Calu3 (cell line): ENCODE measurements around the gene CDC42. TPM values are rescaled to one million over a fixed set of nuclear protein-coding genes. Genes with fewer than 3 reads are reported as not detected.

Experiments used
- BruUV-seq: library from RNA; stranded (reverse); fragments of 400-500 nt; replicated peaks from 2 replicates; lab custom pipeline; 2021; lab: Mats Ljungman, UMichigan
- CTCF ChIA-PET: fragments of 300-600 bp; sonication (Branson Sonifier 250); formaldehyde crosslinking; loops from one replicate; lab custom pipeline; 2022; ENCODE audit warnings: antibody characterized with exemption; lab: Charles Lee
- DNase-seq: peaks from one replicate; pipeline ENCODE4 v3.0.0; 2022
- H3K27ac Mint-ChIP-seq: one replicate; pipeline ENCODE4 v1.8.0; 2022; ENCODE audit warnings: mixed read lengths; ENCODE audit not compliant: unreplicated experiment
- H3K27me3 Mint-ChIP-seq: one replicate; pipeline ENCODE4 v1.8.0; 2022; ENCODE audit warnings: mixed read lengths; ENCODE audit not compliant: unreplicated experiment
- H3K36me3 Mint-ChIP-seq: one replicate; pipeline ENCODE4 v1.8.0; 2022; ENCODE audit warnings: mild to moderate bottlenecking, moderate library complexity, mixed read lengths; ENCODE audit not compliant: insufficient read depth, unreplicated experiment
- H3K4me1 Mint-ChIP-seq: one replicate; pipeline ENCODE4 v1.8.0; 2022; ENCODE audit warnings: mild to moderate bottlenecking, low read depth, mixed read lengths; ENCODE audit not compliant: unreplicated experiment
- H3K4me3 Mint-ChIP-seq: one replicate; pipeline ENCODE4 v1.8.0; 2022; ENCODE audit warnings: mild to moderate bottlenecking, low read depth, moderate library complexity, mixed read lengths; ENCODE audit not compliant: unreplicated experiment
- H3K9me3 Mint-ChIP-seq: one replicate; pipeline ENCODE4 v1.8.0; 2022; ENCODE audit warnings: low read depth, mixed read lengths; ENCODE audit not compliant: unreplicated experiment
- intact Hi-C: fragments of 100-400 bp; cut with micrococcal nuclease; formaldehyde crosslinking; loops from one replicate; pipeline ENCODE4 v1.10.0; 2022; ENCODE audit not compliant: unreplicated experiment
- total RNA-seq: library from RNA; stranded (reverse); gene quantifications from 2 replicates; pipeline ENCODE4 v1.2.3, GENCODE V29; 2022
- TF ChIP-seq, protein P1 (sequence below): fragments of 200-600 bp; IDR thresholded peaks from one replicate; pipeline ENCODE4 v1.8.0; 2022; ENCODE audit warnings: antibody characterized with exemption; ENCODE audit not compliant: unreplicated experiment

CDC42 gene
- total RNA-seq, 1 experiment from 2014 or later = 204 TPM

DNA sequence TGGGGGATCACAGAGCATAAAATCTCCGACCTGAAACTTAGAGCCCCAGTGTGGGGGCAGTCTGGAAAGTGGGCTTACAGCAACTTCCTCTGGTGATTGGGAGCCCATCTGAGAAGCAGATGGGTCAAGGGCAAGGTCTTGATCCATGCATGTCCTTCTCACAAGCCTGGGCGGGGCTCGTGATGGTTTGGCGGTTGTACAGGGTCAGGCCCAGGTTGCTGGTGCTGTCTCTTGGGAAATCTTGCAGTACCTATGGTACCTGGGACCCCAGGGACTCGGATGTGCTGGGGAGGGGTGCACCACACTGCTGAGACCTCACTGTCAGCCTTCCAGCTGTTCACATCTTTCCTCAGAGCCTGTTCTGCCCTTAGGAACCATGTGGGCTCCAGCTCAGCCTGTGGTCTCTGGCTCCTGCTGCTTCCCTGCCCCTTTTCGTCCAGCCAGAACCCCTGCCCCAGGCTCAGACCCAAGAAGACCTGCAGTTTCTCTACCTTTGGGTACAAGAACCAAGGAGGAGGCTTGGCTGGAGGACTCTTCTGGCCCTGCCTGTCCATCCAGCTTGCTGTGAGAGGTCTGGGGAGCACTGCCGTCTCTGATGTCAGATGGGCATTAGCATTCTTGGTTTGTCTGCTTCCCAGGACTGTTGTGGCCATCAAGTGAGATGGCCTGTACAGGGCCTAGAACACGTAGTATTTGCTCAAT lies 65.9 kb downstream of the CDC42 start:
- intact Hi-C loops = no loop called here
- H3K9me3 Mint-ChIP-seq = no peaks in the 10 kb centered on the region
- TF ChIP-seq, protein P1, sequence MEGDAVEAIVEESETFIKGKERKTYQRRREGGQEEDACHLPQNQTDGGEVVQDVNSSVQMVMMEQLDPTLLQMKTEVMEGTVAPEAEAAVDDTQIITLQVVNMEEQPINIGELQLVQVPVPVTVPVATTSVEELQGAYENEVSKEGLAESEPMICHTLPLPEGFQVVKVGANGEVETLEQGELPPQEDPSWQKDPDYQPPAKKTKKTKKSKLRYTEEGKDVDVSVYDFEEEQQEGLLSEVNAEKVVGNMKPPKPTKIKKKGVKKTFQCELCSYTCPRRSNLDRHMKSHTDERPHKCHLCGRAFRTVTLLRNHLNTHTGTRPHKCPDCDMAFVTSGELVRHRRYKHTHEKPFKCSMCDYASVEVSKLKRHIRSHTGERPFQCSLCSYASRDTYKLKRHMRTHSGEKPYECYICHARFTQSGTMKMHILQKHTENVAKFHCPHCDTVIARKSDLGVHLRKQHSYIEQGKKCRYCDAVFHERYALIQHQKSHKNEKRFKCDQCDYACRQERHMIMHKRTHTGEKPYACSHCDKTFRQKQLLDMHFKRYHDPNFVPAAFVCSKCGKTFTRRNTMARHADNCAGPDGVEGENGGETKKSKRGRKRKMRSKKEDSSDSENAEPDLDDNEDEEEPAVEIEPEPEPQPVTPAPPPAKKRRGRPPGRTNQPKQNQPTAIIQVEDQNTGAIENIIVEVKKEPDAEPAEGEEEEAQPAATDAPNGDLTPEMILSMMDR = no peak
- no peak overlapping the region for H3K4me3 Mint-ChIP-seq
- peaks cover 31% of the 10 kb centered on the region for H3K36me3 Mint-ChIP-seq
- DNase-seq = no peak
- peak overlapping the region; percentile 48 for H3K27ac Mint-ChIP-seq
- peaks cover 16% of the 10 kb centered on the region for H3K4me1 Mint-ChIP-seq
- H3K27me3 Mint-ChIP-seq = no peaks in the 10 kb centered on the region
- no TSS peak for BruUV-seq
- CTCF ChIA-PET = no interaction called here

DNA sequence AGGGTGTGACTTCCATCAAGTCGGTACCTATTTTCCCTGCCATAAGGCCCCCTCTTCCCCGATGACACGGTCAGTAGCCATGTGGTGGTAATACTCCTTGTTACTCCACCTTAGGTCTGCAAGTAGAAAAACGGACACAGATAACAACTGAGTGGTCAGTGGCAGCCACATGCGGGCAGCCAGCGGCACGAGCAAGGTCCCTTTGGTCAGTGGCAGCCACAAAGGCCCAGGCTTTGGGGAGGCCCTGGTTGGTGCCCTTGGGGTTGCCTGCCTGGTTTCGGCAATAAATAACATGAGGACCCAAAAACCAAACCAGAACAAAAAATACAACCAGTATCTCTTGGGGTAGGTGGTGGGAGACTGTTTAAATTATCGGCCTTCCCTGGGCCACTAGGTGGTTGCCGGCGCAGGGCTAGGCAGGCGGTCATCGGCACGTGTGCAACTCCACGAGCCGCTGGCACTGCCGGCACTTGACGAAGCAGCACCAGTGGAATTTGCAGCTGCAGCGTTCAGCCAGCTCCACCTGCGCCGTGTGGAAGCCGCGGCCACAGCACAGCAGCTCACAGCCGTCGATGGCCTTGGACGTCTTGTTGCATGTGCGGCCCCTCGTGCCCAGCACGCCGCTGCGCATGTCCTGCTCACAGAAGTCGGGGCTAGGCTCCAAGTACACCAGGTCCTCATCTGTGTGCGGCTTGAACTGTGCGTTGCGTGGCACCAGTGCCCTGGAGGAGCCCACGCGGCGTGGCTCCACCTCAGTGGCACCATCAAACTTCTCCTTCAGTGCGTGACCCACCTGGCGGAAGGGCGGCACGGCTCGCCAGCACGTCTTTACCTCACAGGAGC lies 67.3 kb downstream of the CDC42 start:
- no peak for DNase-seq
- Mint-ChIP-seq H3K4me3 (no peak overlapping the region), H3K4me1 (peaks cover 14% of the 10 kb centered on the region), H3K27me3 (no peaks in the 10 kb centered on the region), H3K27ac (no peak overlapping the region), H3K36me3 (peaks cover 25% of the 10 kb centered on the region), H3K9me3 (no peaks in the 10 kb centered on the region)
- CTCF ChIA-PET = no interaction called here
- intact Hi-C loops = no loop called here
- BruUV-seq = no TSS peak
- TF ChIP-seq, protein P1 = no peak

GRCh38 chr1:22120469-22120790 lies 67.9 kb downstream of the CDC42 start:
- DNase-seq = no peak
- no TSS peak for BruUV-seq
- Mint-ChIP-seq H3K4me3 (no peak overlapping the region), H3K9me3 (no peaks in the 10 kb centered on the region), H3K4me1 (peaks cover 8% of the 10 kb centered on the region), H3K36me3 (peaks cover 19% of the 10 kb centered on the region), H3K27me3 (no peaks in the 10 kb centered on the region), H3K27ac (peak overlapping the region; percentile 60)
- intact Hi-C loops = no loop called here
- CTCF ChIA-PET = no interaction called here
- TF ChIP-seq, protein P1 = no peak

DNA sequence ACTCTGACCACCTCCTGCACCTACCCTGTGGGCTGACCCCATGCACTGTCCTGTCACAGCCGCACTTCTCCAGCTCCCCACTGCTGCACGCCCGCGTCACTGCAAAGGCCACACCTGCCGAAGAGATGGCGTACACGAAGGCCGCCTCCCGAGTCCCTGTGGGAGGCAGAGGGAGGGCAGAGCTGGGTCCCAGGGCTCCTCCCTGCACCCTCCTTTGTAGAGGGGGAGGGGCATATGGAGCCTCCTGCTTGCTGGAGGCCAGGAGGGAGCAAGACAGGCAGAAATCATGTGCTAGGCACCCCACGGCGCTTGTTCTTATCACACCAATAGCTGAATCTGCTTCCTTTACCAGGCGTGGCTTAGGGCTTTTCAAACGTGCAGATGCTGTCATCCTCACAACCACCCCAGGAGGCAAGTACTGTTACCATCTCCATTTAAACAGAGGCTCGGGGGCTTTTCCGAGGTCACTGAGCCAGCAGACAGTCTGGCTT lies 69.0 kb downstream of the CDC42 start:
- TF ChIP-seq, protein P1 = no peak
- H3K9me3 Mint-ChIP-seq = no peaks in the 10 kb centered on the region
- H3K27ac Mint-ChIP-seq = no peak overlapping the region
- BruUV-seq = no TSS peak
- H3K36me3 Mint-ChIP-seq = peaks cover 15% of the 10 kb centered on the region
- intact Hi-C loops = no loop called here
- CTCF ChIA-PET = no interaction called here
- no peak for DNase-seq
- H3K27me3 Mint-ChIP-seq = no peaks in the 10 kb centered on the region
- peaks cover 3% of the 10 kb centered on the region for H3K4me1 Mint-ChIP-seq
- no peak overlapping the region for H3K4me3 Mint-ChIP-seq
